Peyer's patch (tissue), 4 donors: Measurements from ENCODE around the gene PNLIP.

ENCODE experiments used
- CTCF ChIP-seq, 6 experiments: fragments of 450-650 bp in 4 of 6; fragments of 200-600 bp in 2 of 6; sonication (generic) in 1 of 6; IDR thresholded peaks; one replicate each; pipeline ENCODE4 v1.5.1; 2017 to 2019; ENCODE audit warnings: antibody characterized with exemption in 6 of 6, mild to moderate bottlenecking in 3 of 6, moderate library complexity in 1 of 6
- POLR2A ChIP-seq, 2 donors: fragments of 450-650 bp; IDR thresholded peaks; one replicate each; pipeline ENCODE4 v1.5.1; 2017; ENCODE audit warnings: antibody characterized with exemption in 2 of 2, mild to moderate bottlenecking in 2 of 2, moderate library complexity in 2 of 2

- TF ChIP-seq CTCF (IDR thresholded peaks at IDR 0.05) (no peak), POLR2A (IDR thresholded peaks at IDR 0.05) (no peak)
Observed at GRCh38 chr10:116567335-116567734, 21.6 kb downstream of the PNLIP start.
